Gastroesophageal sphincter (tissue), 4 donors: ENCODE data around the gene CCDC150. TPM values are rescaled to one million over a fixed set of nuclear protein-coding genes. Genes with fewer than 3 reads are reported as not detected.

Source experiments
- ATAC-seq: fragments of 150-250 bp; one replicate; pipeline ENCODE4 v1.9.1; 2016; ENCODE audit warnings: mild to moderate bottlenecking, moderate library complexity
- H3K27ac ChIP-seq, 4 donors: fragments of 200-600 bp; sonication (generic) in 3 of 4; 1 replicate in 3 of 4; 2 replicates in 1 of 4; pipeline ENCODE4 v1.5.1; 2016 to 2019
- H3K27me3 ChIP-seq: fragments of 200-600 bp; sonication (generic); one replicate; pipeline ENCODE4 v1.5.1; 2019
- H3K36me3 ChIP-seq, 2 donors: fragments of 200-600 bp; sonication (generic); one replicate each; pipeline ENCODE4 v1.5.1; 2019; ENCODE audit warnings: control low read depth in 1 of 2
- H3K4me1 ChIP-seq, 3 donors: fragments of 200-600 bp; sonication (generic); 1 replicate in 2 of 3; 2 replicates in 1 of 3; pipeline ENCODE4 v1.5.1; 2016 to 2019; ENCODE audit warnings: control low read depth in 2 of 3
- H3K4me3 ChIP-seq, 2 donors: fragments of 200-600 bp; sonication (generic); one replicate each; pipeline ENCODE4 v1.5.1; 2019; ENCODE audit warnings: mild to moderate bottlenecking in 1 of 2, moderate library complexity in 1 of 2
- H3K9me3 ChIP-seq, 3 donors: fragments of 200-600 bp; sonication (generic); one replicate each; pipeline ENCODE4 v1.5.1; 2017 to 2019; ENCODE audit warnings: control low read depth in 2 of 3
- CTCF ChIP-seq, 4 experiments: fragments of 200-600 bp in 2 of 4; fragments of 450-650 bp in 2 of 4; sonication (generic) in 1 of 4; IDR thresholded peaks; one replicate each; pipeline ENCODE4 v1.5.1; 2017 to 2019; ENCODE audit warnings: antibody characterized with exemption in 4 of 4, mild to moderate bottlenecking in 2 of 4, moderate library complexity in 2 of 4
- EP300 ChIP-seq: sonication (generic); formaldehyde crosslinking; IDR thresholded peaks from one replicate; pipeline ENCODE4 v1.6.1; 2017; ENCODE audit warnings: antibody characterized with exemption, mild to moderate bottlenecking
- POLR2A ChIP-seq, 2 donors: fragments of 450-650 bp; IDR thresholded peaks; one replicate each; pipeline ENCODE4 v1.6.1; 2017; ENCODE audit warnings: antibody characterized with exemption in 2 of 2, mild to moderate bottlenecking in 2 of 2, moderate library complexity in 1 of 2
- POLR2AphosphoS5 ChIP-seq: sonication (generic); formaldehyde crosslinking; IDR thresholded peaks from one replicate; pipeline ENCODE4 v1.6.1; 2017; ENCODE audit warnings: antibody characterized with exemption
- WGBS, 2 donors: methylation state at CpG; one replicate each; pipeline ENCODE4 v1.1.5; 2018; ENCODE audit warnings: low coverage in 1 of 2; 5-methylcytosine and 5-hydroxymethylcytosine counted together
- total RNA-seq, 4 donors: library from RNA; depleted of rRNA; stranded (reverse); fragments of >200 nt; gene quantifications; one replicate each; pipeline ENCODE4 v1.1.0, GENCODE V29; 2016

The CCDC150 gene
- total RNA-seq, 4 donors from 2014 or later, result 1.0 to 2.6 TPM; not detected in 2

GRCh38 chr2:196657333-196657732 is 17.8 kb downstream of the CCDC150 start:
- ATAC-seq, result no peak
- TF ChIP-seq CTCF (IDR thresholded peaks at IDR 0.05) (no peak), EP300 (no peak), POLR2A (IDR thresholded peaks at IDR 0.05) (no peak), POLR2AphosphoS5 (no peak)
- Histone ChIP-seq H3K36me3 (no peaks in the 10 kb centered on the region), H3K27me3 (no peaks in the 10 kb centered on the region), H3K27ac (no peak overlapping the region), H3K9me3 (peaks cover 0 to 12% (median 0%) of the 10 kb centered on the region in 3 donors), H3K4me3 (no peak overlapping the region), H3K4me1 (no peaks in the 10 kb centered on the region)
- WGBS, 2 donors, result 89 to 95% methylated on average over 2 of the region's 2 CpGs

GRCh38 chr2:196659844-196660243 is 20.3 kb downstream of the CCDC150 start:
- ATAC-seq, result no peak
- TF ChIP-seq POLR2A (IDR thresholded peaks at IDR 0.05), result no peak
- no peak for TF ChIP-seq EP300
- no peak for TF ChIP-seq CTCF (IDR thresholded peaks at IDR 0.05)
- no peak for TF ChIP-seq POLR2AphosphoS5
- no peak overlapping the region for H3K4me3 ChIP-seq
- H3K9me3 ChIP-seq, result no peaks in the 10 kb centered on the region
- H3K27me3 ChIP-seq, result no peaks in the 10 kb centered on the region
- H3K4me1 ChIP-seq, result no peaks in the 10 kb centered on the region
- H3K36me3 ChIP-seq, result no peaks in the 10 kb centered on the region
- WGBS, 2 donors, result 100% methylated on average over 1 of the region's 1 CpG
- H3K27ac ChIP-seq, result no peak overlapping the region

- ATAC-seq, result no peak
- 85 to 90% methylated on average over 2 to 3 of the region's 3 CpGs for WGBS, 2 donors
- H3K27me3 ChIP-seq, result no peaks in the 10 kb centered on the region
These were observed 20.7 kb downstream of the CCDC150 start for GRCh38 chr2:196660244-196660643.

GRCh38 chr2:196670342-196670741 is 30.8 kb downstream of the CCDC150 start:
- ATAC-seq, result no peak
- Histone ChIP-seq H3K27me3 (no peaks in the 10 kb centered on the region), H3K9me3 (no peaks in the 10 kb centered on the region), H3K4me1 (no peaks in the 10 kb centered on the region), H3K36me3 (no peaks in the 10 kb centered on the region), H3K27ac (no peak overlapping the region), H3K4me3 (no peak overlapping the region)
- TF ChIP-seq EP300 (no peak), CTCF (IDR thresholded peaks at IDR 0.05) (no peak), POLR2A (IDR thresholded peaks at IDR 0.05) (no peak), POLR2AphosphoS5 (no peak)

More at GRCh38 chr2:196660244-196660643, 20.7 kb downstream of the CCDC150 start:
- H3K4me3 ChIP-seq, result no peak overlapping the region
- no peak overlapping the region for H3K27ac ChIP-seq
- TF ChIP-seq POLR2A (IDR thresholded peaks at IDR 0.05), result no peak
- no peak for TF ChIP-seq CTCF (IDR thresholded peaks at IDR 0.05)
- TF ChIP-seq POLR2AphosphoS5, result no peak
- no peak for TF ChIP-seq EP300
- H3K9me3 ChIP-seq, result no peaks in the 10 kb centered on the region
- no peaks in the 10 kb centered on the region for H3K4me1 ChIP-seq
- H3K36me3 ChIP-seq, result no peaks in the 10 kb centered on the region

- ATAC-seq, result no peak
- Histone ChIP-seq H3K36me3 (no peaks in the 10 kb centered on the region), H3K9me3 (no peaks in the 10 kb centered on the region), H3K4me3 (no peak overlapping the region), H3K4me1 (no peaks in the 10 kb centered on the region), H3K27ac (no peak overlapping the region), H3K27me3 (no peaks in the 10 kb centered on the region)
- 93 to 100% methylated on average over 3 of the region's 3 CpGs for WGBS, 2 donors
- no peak for TF ChIP-seq CTCF (IDR thresholded peaks at IDR 0.05)
- TF ChIP-seq POLR2A (IDR thresholded peaks at IDR 0.05), result no peak
- TF ChIP-seq EP300, result no peak
- no peak for TF ChIP-seq POLR2AphosphoS5
These were observed 36.4 kb downstream of the CCDC150 start for GRCh38 chr2:196675963-196676362.
